GM21619 (cell line): ENCODE results near the gene CTSL.

Source experiments
- ATAC-seq: cut with Tn5 transposase; IDR thresholded peaks from one replicate; pipeline ENCODE4 v1.9.1; 2021; ENCODE audit not compliant: unreplicated experiment

CTSL gene

DNA sequence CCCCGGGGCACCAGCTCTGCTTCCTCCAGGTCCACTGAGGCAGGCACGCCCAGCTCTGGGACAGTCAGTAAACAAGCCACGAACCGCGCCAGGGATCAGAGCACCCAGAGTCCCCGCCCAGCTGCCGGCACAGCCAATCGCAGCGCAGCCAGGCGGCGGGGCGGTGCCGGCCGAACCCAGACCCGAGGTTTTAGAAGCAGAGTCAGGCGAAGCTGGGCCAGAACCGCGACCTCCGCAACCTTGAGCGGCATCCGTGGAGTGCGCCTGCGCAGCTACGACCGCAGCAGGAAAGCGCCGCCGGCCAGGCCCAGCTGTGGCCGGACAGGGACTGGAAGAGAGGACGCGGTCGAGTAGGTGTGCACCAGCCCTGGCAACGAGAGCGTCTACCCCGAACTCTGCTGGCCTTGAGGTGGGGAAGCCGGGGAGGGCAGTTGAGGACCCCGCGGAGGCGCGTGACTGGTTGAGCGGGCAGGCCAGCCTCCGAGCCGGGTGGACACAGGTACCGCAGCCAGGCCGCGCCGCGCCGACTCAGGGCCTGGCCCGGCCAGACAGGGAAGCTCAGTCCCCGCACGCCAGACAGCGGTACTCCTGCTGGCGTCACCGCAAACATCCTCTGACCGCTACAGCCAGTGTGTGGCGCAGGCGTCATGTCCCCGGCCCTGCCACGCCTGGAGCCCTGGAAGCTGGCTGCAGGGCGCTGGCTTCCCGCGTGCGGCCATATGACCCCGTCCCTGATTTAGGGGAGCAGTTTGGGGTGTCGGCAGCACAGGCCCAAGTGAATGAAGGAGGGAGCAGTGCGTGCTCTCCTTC, at the start of gene CTSL:
CTSL (plus strand) TSS at position 220 of the 810 bp plus-strand sequence. CDS start 1,485 bp downstream, outside the sequence.
- no peak for ATAC-seq

DNA sequence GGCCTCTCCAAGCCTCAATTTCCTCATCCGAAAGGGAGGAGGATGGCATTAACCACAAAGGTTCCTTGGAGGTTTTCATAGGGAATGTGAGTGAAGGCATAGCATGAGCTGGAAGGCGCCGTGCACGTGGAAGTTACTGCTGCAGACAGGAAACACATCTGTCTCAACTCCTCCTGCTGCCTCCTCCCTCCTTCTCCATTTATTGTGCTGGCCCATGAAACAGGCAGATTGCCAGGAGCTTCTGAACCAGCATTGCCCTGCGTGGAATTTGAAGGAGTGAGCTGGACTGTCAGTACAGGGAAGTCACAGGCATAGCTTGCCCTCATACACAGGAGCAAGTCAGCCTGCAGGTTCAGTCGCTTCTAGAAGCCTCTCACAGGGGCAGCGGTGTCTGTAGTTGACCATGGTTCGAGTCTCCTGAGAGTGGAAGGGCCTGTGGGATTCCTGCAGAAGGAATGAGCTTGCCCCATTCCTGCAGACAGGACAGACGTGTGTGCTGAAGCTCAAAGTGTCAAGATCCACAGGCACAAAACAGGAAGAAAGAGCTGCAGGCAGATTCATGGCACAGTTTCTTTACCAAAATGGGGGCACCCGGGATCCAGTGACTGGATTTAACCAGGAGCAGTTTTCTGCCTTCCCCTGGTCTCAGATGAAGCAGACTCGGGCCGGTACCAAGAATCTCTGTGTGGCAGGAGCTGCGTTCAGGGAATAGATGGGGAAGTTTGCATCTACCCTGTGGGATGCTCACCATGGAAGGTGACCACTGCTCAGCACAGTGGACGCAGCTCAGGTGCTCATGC, 48.7 kb upstream of the CTSL start:
- no peak for ATAC-seq

DNA sequence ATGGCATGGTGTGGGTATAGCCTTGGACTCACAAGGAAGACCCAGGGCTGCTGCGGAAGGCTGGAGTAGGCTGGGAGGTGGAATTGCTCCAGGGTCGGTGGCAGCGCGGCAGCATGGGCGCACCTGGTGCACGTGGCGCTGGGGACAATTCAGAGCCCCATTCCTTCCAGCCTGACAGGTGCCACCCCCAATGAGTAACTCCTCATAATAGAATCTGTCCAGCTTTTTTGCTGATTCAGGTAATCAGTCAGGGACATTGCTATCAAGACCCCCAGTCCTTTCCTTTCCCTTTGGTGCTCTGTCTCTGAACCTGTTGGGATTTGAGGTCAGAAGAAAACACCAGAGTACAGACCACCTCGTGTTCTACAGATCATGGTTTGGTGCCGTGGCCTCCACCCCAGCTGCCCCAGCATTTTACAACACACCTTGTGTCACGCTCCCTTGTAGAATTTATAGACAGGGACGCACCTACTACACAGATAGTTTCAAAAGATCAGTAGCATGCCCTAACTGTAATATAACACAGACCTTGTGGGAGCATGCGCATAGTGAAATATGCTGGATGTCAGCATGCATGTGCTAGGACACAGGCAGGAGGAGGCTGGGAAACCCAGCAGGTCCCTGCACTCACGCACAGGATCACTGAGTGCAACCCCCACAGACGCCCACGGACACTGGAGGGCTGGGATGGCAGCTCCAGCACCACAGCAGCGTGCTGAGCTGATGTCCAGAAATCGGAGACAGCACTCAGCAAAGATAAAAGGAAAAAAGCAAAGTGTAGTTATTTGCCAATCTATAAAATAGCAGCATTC, 47.9 kb upstream of the CTSL start:
- no peak for ATAC-seq

DNA sequence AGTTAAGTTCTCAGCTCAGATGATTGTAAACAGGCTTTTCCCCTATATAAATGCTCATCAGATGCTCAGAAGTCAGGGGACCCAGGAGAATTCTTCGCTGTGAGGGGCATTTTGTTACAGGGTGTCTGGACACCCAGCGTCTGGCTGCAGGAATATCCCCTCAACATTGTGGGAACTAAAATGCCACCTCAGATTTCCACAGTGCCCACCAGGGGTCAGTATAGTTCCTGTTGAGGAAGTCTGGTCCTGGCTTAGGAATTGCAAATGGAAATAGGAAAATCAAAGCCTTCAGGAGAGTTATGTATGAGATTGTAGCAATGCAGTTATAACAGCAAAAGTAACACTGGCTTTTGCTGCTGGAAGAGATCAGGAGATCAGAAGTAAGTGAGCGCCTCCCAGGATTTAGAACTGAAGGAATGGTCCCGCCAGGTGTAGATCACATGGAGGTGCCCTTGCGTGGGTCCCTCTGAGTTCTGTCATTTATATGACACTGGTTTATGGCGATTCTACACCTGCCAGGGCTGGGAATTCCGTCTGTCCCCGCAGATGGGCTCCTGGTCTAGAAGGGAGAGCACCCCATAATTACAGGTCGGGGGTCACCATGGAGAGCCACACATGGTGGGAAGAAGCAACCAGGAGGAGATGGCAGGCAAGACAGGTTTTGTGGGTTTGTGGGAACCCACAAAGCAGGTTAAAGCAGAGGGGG, 47.1 kb upstream of the CTSL start:
- ATAC-seq, result no peak

DNA sequence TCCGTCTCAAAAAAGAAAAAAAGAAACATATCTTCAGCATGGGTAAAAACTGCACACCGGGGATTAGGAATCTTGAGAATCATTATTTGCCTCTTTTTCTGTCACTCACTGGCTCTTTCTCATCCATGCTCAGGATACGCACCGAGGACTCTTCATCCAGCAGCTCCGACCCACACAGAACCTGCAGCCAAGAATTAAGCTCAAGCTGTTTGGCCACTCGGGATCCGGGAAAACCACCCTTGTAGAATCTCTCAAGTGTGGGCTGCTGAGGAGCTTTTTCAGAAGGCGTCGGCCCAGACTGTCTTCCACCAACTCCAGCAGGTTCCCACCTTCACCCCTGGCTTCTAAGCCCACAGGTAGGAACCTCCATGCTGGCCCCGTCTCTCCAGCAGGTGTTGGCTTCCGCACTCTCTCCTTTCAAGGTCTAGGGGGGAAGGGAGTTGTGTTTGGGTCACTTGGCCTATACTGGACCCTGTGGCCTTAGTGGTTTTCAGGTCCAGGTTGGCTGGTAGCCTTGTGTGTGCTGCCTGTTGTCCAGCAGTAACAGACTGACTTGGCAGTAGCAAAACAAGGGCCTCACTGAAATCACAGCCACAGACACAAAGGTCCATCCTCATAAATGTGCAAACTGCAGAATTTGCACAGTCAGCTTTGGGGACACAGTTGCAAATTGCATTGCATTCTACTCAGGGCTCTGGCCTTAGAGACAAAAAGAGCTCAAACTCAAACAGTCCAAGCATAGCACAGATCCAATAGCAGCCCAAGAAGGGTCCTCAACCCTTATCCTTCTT, 44.5 kb upstream of the CTSL start:
- no peak for ATAC-seq

DNA sequence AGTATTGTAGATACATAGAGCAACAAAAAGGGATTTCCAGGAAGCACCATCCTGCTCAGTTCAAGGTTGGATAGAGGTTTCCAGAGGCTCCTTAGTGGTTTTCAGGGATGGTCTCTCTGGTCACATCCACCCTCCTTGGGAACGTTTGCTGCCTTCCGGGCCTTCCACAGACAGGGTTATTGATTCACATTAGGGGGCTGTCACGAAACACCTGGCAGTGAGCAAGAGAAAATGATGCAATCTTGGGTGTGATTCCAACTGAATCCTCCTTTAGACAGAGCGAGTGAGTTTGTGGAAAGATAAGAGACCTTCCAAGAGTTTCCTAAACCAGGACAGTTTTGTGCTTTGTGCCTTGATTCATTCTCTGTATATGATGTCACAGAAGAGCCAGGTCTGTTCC, 43.8 kb upstream of the CTSL start:
- no peak for ATAC-seq

DNA sequence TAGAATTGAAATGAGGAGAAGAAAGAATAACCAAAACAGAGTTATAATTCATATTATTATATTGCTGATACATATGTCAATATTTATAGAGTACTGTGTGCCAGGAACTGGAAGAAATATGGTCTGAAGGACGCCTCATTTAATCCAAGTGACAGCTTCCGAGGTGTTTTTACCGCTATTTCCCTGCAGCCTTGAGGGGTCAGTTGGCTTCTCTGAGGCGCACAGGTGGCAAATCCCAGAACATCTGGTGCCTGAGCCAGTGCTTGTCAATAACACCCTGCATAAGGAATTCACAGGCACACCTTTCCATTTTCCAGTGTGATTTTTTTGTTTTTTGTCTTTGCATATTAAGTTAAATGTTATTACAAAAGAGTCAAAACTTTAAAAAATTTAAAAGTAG, 43.3 kb upstream of the CTSL start:
- ATAC-seq, result no peak

DNA sequence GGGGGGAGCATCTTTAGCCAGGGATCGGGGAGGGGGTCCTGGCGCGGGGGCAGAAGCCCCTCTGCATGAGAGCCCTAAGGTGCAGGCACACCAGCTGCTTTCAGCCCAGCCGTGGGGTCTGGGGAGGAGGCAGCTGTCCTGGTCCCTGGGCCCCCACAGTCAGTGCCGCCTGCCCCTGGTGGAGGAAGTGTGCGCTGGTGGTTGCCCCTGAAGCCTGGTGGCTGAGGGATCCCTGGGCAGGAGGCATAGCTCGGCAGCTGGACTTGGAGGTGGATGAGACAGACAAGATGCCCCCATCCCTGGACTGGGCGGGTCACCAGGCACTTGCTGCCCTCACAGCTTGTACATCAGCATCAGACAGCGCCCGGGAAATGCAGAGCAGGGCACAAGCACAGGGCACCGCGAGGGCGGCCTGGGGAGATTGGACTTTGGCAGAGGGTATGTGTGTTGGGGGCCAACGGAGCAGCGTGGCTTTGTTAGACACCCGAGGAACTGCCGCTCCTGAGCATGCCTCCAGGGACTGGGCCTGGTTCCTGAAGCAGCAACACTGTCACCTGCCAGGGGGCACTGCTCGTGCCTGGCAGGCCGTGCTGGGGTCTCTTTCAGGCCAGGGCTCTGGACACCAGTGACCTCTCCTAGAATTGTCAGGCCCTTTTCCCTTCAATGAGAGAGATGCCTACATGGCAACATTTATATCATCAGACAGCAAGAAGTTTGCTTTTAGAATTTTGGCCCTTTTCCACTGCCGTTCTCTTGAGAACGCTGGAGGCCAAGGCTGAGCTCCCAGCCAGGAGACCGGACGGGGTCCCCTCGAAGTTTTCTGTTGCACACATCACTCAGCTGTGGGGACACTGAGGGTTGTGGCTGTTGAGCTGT, 41.9 kb upstream of the CTSL start:
- no peak for ATAC-seq

DNA sequence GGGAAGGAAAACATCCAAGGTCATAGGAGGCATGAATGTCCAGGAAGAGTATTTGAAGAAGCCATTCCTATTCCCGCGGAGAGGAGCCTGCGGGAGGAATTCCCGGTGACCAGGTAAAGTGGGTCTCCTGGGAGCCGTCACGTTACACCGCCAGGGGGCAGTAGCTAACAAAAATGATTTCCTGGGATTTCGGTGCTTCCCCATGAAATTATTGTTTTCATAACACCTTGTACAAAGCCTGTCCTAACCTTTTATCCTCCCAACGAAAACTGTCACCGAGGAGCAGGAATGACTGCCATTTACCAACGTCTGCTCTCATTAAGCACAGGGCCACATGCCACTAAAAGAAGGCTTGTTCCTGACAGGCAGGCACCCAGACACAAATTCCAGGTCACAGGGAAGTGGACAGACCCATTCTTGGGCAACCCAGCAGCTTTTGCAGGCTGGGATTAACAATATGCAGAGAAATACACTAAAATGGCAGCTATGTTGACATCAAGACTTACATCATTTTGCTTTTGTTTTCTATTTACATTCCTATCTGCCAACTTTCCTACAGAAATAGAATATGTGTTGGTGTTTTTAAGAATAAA, 41.2 kb upstream of the CTSL start:
- ATAC-seq, result no peak

DNA sequence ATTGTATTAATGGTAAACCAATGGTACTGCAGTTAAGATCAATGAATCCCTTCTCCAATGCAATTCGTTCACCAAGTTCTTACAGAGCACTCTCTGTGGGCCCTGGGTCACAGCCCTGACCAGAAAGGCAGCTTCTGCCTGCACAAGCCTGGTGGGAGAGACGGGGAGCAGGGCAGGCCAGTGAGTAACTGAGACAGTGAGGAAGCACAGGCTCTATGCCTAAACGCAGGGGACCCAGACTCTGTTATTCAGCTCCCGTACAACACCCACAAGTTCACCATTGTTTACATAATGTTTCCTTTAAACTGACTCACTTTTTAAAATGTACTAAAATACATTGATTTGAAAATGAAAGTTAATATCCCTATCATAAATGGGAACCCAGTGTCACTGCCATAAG, 40.5 kb upstream of the CTSL start:
- no peak for ATAC-seq

DNA sequence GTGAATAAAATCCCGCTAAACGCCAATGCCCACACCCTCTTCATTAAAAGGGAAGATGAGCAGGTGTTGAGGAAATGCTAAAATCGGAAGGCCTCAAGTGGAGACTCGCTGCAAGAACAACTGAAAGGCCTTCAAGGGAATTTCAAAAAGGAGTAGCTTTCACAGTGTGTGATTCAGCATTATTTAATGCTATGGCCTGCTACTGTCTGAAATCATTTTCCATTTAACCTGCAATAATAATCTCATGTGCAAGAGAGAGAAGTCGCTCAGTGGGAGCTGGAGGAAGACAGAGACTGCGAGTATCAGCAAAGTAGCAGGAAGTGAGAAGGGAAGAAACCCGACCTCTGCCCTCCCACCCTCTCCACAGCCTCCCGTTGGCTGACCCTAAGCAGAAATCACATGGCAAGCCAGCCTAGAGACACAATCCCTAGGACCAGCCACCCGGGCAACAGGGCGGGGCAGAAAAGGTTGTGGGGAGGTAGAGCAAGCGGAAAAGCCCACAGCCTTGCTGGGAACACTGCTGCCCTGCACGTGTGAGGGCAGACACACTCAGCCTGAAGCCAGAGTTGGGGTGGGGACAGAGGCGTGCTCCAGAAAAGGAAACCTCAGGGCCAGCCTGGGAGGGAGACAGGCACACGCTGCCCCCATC, 39.9 kb upstream of the CTSL start:
- ATAC-seq, result no peak

DNA sequence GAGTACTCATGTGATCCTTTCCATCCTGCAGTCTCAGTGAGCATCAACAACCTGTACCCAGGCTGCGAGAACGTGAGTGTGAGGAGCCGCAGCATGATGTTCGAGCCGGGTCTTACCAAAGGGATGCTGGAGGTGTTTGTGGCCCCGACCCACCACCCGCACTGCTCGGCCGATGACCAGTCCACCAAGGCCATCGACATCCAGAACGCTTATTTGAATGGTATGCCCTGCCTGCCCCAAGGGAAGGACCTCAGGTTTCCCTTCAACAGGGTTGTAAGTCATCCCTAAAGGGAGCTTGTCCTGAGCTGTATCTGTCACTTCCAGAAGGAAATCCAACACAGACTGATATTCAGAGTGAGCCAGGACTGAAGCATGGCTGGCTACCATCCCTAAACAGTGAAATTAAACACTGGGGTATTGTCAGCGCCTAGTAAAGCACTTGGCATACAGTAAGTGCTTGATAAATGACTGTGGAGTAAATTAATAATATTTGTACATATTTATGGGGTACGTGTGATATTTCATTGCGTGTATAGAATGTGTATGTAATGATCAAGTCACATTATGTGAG, 39.3 kb upstream of the CTSL start:
- ATAC-seq, result no peak

DNA sequence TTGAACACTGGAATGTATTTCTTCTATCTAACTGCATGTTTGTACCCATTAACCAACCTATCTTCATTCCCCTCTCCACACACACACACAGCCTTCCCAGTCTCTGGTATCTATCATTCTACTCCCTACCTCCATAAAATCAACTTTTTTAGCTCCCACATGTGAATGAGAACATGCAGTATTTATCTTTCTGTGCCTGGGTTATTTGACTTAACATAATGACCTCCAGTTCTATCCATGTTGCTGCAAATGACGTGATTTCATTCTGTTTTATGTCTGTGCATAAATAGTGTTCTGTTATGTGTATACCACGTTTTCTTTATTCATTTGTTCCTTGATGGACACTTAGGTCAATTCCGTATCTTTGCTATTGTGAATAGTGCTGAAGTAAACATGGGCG, 38.7 kb upstream of the CTSL start:
- ATAC-seq, result no peak

DNA sequence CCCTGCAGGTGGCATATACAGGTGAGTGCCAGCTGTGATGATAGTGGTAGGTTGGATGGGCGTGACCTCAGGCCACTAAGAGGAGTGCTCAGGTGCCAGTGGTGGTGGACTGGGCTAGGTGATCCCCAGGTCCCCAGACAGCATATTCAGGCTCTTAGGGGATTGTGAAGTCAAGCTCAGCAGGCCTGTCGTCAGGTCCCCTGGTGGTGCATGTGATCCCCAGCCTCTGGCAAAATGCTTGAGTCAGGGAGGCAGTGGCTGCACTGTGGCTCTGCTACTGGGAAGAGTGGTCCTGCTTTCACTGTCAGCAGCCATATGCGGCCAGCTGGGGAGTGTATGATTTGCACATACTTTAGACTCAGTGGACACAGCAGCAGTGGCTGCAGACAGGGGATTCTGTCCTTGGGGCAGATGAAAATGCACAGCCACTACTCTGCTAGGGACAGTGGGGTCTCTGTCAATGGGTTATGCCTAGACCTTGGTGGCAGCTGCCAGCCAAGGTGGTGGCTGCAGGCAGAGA, 31.6 kb upstream of the CTSL start:
- no peak for ATAC-seq

DNA sequence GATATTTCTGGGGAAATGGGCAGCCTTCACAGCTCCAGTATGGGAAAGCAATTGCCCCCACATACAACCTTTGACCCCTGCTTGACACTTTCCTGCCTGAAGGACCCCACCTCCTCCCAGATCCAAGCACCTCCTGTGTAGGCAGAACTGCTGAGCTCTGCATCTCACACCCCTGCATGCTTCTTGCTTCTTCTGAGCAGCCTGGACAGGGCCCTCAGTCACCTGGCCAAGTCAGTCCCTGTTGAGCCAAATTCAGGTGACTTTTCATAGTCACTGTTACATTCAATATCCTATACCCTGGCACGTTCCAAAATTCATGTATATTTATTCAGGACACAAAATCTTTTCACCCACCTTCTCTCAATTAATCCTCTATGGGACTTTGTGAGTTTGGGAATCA, 30.4 kb upstream of the CTSL start:
- no peak for ATAC-seq

DNA sequence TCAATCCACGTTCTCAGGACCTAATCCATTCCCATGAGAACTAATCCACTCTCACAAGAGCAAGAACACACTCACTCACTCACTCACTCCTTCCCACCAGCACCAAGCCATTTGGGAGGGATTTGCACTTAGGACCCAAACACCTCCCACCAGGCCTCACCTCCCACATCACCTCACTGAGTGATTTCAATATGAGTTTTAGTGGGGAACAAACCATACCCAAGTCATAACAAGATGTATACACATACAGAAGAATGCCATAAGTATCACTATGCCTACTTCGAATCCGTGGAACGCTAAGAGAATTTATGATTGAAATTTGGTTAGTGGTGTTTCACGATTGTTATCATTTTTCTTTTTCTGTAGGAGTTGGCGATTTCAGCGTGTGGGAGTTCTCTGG, 29.3 kb upstream of the CTSL start:
- ATAC-seq, result no peak

DNA sequence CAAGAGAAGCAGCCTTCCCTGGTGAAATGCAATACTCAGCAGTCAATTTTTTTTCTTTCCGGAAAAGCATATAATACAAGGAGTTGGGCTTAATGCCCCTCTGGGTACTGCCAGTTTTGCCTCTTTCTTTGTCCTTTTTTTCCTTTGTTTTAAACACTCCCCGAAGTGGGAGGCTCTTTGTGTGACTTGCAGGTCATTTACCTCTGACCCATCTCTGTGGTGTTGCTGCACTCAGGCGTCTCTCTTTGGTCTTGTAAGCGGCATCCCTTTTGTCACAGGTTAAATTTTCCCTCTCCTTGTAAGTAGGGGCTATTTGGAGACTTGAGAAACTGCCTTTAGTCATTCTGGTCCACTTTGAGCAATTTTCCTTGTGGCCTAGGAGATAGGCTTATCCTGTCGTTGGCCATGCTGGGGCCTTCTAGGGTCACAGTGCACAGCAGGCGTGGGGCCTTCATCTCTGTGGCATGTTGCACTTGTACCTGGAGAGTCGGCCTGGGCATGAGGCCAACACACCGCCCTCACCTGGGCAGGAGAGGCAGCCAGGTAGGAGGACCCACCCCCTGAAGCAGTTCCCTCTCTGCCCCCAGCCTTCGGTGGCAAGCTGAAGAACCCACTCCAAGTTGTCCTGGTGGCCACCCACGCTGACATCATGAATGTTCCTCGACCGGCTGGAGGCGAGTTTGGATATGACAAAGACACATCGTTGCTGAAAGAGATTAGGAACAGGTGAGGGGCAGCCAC, 27.7 kb upstream of the CTSL start:
- ATAC-seq, result no peak
